Loucy (cell line): ENCODE results near the gene NPFF.

Experiments used
- EZH2phosphoT487 ChIP-seq: fragments of 200-600 bp; IDR thresholded peaks from 2 replicates; pipeline ENCODE4 v1.6.1; 2018; ENCODE audit warnings: antibody characterized with exemption, mild to moderate bottlenecking, moderate library complexity, borderline replicate concordance
- TF ChIP-seq, protein P1 (sequence below): fragments of 200-600 bp; sonication (generic); conservative IDR thresholded peaks from 2 replicates; pipeline ENCODE4 v1.5.1; 2014; ENCODE audit warnings: mild to moderate bottlenecking, antibody characterized with exemption, low read length

DNA sequence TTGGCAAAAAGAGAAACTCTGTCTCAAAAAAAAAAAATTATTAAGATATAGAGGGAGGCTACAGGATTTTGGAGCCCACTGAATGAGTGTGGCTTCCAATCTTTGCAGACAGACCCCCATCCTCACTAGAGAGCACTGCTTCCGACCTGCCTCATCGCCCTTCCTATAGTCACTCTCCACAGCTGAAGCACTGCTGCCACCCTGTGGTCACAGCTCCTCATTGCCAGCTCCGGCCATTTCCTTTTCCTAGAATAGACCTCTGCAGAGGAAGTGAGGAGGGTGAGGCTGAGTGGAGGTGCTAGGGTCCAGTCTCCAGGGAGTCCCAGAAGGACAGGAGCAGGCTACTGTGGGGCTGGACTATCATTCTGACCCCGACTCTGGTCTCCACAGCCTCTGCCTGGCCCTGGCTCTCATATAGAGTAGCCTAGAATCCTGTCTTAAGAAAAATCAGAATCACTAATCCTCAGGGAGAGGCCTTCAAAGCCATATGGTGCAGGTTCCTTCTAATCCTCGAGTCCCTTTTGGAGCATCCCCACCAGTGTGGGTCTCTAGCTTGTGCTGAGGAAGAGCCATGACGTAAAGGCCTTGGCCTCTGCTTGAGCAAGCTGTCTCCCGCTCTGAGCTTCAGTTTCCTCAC, 1.4 kb upstream of the NPFF start:
- TF ChIP-seq, protein P1, sequence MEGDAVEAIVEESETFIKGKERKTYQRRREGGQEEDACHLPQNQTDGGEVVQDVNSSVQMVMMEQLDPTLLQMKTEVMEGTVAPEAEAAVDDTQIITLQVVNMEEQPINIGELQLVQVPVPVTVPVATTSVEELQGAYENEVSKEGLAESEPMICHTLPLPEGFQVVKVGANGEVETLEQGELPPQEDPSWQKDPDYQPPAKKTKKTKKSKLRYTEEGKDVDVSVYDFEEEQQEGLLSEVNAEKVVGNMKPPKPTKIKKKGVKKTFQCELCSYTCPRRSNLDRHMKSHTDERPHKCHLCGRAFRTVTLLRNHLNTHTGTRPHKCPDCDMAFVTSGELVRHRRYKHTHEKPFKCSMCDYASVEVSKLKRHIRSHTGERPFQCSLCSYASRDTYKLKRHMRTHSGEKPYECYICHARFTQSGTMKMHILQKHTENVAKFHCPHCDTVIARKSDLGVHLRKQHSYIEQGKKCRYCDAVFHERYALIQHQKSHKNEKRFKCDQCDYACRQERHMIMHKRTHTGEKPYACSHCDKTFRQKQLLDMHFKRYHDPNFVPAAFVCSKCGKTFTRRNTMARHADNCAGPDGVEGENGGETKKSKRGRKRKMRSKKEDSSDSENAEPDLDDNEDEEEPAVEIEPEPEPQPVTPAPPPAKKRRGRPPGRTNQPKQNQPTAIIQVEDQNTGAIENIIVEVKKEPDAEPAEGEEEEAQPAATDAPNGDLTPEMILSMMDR: peak; percentile 93
- TF ChIP-seq EZH2phosphoT487: no peak
